WERI-Rb-1 (cell line): ENCODE measurements around the gene ZRANB2.

Source experiments
- DNase-seq: peaks from one replicate; pipeline ENCODE4 v3.0.0-alpha.2; 2020
- H3K27ac ChIP-seq: fragments of 250-450 bp; sonication (Bioruptor Pico); 2 replicates; pipeline ENCODE4 v1.5.1; 2020; ENCODE audit warnings: mild to moderate bottlenecking, moderate library complexity
- H3K27me3 ChIP-seq: fragments of 250-450 bp; sonication (Bioruptor Pico); 2 replicates; pipeline ENCODE4 v1.5.1; 2021; ENCODE audit warnings: mild to moderate bottlenecking, low read depth, moderate library complexity; ENCODE audit not compliant: insufficient read depth, severe bottlenecking
- H3K36me3 ChIP-seq: fragments of 250-450 bp; sonication (Bioruptor Pico); 2 replicates; pipeline ENCODE4 v1.5.1; 2020; ENCODE audit warnings: mild to moderate bottlenecking, moderate library complexity
- H3K4me3 ChIP-seq: 2 replicates; pipeline ENCODE4 v1.5.1; 2011; ENCODE audit warnings: low read depth, mild to moderate bottlenecking, control low read depth, low read length
- H3K9me3 ChIP-seq: fragments of 250-450 bp; sonication (Bioruptor Pico); 2 replicates; pipeline ENCODE4 v1.5.1; 2021; ENCODE audit warnings: mild to moderate bottlenecking, moderate library complexity; ENCODE audit not compliant: severe bottlenecking
- TF ChIP-seq, protein P1 (sequence below): IDR thresholded peaks from 2 replicates; pipeline ENCODE4 v1.5.1; 2011; ENCODE audit warnings: low read depth, mild to moderate bottlenecking, control low read depth, inconsistent platforms, low read length

ZRANB2 gene

DNA sequence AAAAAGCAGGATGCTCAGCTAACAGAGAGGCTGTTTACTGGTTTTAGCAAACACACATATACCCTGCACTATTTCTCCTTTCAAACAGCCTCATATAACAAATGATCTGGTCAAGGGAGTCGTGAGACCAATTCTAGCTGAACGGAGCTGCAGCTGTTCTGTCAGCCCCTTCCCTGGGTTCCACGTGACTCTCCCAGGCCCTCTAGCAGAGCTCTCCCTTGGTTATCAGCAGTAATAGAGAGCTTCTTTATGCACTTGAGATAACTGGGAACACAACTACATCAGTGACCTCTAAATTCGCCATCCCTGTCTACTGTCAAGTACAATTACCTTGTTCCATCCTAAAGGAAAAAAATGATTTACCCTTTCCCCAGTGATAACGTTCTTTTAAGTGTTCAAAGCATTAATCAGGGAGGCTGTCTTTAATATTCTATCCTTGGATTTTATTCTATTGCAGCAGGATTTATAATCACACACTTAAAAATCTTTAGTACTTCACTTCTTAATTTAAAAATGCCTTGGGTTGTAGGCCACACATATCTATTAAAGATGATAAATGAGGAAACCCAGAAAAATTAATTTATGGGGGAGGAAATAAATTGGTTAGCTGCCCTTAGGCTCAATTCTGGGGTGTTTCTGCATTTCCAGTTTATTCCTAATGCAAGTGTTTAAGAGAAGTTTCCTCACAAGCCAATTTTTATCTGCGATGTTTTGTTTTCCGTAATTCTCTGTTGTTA lies 61.4 kb downstream of the ZRANB2 start:
- Histone ChIP-seq H3K4me3 (no peak overlapping the region), H3K27me3 (no peaks in the 10 kb centered on the region), H3K9me3 (no peaks in the 10 kb centered on the region), H3K36me3 (no peaks in the 10 kb centered on the region), H3K27ac (no peak overlapping the region)
- no peak for DNase-seq
- TF ChIP-seq, protein P1, sequence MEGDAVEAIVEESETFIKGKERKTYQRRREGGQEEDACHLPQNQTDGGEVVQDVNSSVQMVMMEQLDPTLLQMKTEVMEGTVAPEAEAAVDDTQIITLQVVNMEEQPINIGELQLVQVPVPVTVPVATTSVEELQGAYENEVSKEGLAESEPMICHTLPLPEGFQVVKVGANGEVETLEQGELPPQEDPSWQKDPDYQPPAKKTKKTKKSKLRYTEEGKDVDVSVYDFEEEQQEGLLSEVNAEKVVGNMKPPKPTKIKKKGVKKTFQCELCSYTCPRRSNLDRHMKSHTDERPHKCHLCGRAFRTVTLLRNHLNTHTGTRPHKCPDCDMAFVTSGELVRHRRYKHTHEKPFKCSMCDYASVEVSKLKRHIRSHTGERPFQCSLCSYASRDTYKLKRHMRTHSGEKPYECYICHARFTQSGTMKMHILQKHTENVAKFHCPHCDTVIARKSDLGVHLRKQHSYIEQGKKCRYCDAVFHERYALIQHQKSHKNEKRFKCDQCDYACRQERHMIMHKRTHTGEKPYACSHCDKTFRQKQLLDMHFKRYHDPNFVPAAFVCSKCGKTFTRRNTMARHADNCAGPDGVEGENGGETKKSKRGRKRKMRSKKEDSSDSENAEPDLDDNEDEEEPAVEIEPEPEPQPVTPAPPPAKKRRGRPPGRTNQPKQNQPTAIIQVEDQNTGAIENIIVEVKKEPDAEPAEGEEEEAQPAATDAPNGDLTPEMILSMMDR: no peak

DNA sequence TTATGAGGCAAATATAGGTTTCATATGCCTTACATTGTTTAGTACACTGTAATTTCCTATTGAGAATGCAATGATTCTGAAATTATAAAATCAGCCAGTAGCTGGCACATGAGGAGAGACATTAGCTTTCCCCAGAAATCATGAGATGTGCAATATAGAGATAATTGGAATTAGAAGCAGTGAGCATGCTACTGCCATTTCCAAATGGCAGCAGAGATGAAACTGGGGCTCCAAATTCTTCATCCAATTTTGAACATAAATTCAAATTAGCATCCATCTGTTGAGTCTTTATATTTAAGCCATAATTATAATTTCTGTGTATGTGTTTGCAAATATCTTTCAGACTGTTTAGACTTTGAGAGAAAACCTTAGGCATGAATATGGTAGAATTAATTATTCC lies 62.0 kb downstream of the ZRANB2 start:
- no peak overlapping the region for H3K27ac ChIP-seq
- no peak overlapping the region for H3K4me3 ChIP-seq
- TF ChIP-seq, protein P1: no peak

DNA sequence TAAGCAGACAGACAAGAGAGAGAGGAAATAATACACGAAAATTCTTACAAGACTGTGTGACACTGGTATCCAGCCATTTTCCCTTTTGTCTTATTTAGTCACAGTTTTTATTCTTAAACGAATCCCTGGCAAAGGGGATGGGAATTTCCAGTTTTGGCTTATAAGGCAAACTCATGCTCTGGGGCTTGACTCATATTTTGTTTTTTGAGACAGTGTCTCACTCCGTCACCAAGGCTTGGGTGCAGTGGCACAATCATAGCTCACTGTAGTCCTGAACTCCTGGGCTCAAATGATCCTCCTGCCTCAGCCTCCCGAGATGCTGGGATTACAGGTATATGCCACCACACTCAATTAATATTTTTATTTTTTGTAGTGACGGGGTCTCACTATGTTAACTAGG lies 65.1 kb downstream of the ZRANB2 start:
- no peaks in the 10 kb centered on the region for H3K36me3 ChIP-seq
- TF ChIP-seq, protein P1: no peak
- no peak overlapping the region for H3K27ac ChIP-seq
- no peaks in the 10 kb centered on the region for H3K9me3 ChIP-seq
- no peak for DNase-seq
- H3K4me3 ChIP-seq: no peak overlapping the region
- H3K27me3 ChIP-seq: no peaks in the 10 kb centered on the region

More for the DNA sequence above, 62.0 kb downstream of the ZRANB2 start:
- no peaks in the 10 kb centered on the region for H3K36me3 ChIP-seq
- H3K9me3 ChIP-seq: no peaks in the 10 kb centered on the region
- no peaks in the 10 kb centered on the region for H3K27me3 ChIP-seq
- no peak for DNase-seq

DNA sequence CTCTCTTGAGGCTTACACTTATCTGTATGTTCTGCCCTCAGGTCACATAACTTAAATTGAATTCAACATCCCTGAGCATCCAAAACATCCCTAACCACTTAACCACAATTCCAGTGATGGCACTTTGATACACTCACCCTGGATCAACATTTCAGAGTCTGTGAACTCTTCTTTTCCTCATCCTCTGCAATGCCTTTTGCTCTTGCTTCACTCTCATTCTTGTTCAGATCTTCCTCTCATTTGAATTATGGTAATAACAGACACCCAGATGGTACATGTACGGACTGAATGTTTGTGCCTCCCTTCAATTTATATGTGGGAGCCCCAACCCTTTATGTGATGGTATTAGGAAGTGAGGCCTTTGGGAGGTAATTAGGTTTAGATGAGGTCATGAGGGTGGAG lies 66.7 kb downstream of the ZRANB2 start:
- H3K9me3 ChIP-seq: no peaks in the 10 kb centered on the region
- H3K4me3 ChIP-seq: no peak overlapping the region
- TF ChIP-seq, protein P1: no peak
- no peak overlapping the region for H3K27ac ChIP-seq
- no peaks in the 10 kb centered on the region for H3K27me3 ChIP-seq
- H3K36me3 ChIP-seq: no peaks in the 10 kb centered on the region
- DNase-seq: no peak
